Suprapubic skin (tissue), 4 donors: Measurements from ENCODE around the gene RNF138.

Source experiments
- EP300 ChIP-seq: sonication (generic); formaldehyde crosslinking; IDR thresholded peaks from one replicate; pipeline ENCODE4 v1.6.1; 2017; ENCODE audit warnings: antibody characterized with exemption
- POLR2A ChIP-seq, 2 donors: fragments of 450-650 bp; IDR thresholded peaks; one replicate each; pipeline ENCODE4 v1.6.1; 2017; ENCODE audit warnings: antibody characterized with exemption in 2 of 2, mild to moderate bottlenecking in 2 of 2, moderate library complexity in 2 of 2
- POLR2AphosphoS5 ChIP-seq, 3 donors: sonication (generic); formaldehyde crosslinking; IDR thresholded peaks; one replicate each; pipeline ENCODE4 v1.6.1; 2017; ENCODE audit warnings: antibody characterized with exemption in 3 of 3
- TF ChIP-seq, protein P1 (sequence below), 2 donors: fragments of 200-600 bp in 1 of 2; fragments of 450-650 bp in 1 of 2; sonication (generic) in 1 of 2; IDR thresholded peaks; one replicate each; pipeline ENCODE4 v1.5.1; 2016 to 2019; ENCODE audit warnings: antibody characterized with exemption in 2 of 2, mild to moderate bottlenecking in 1 of 2, moderate library complexity in 1 of 2

DNA sequence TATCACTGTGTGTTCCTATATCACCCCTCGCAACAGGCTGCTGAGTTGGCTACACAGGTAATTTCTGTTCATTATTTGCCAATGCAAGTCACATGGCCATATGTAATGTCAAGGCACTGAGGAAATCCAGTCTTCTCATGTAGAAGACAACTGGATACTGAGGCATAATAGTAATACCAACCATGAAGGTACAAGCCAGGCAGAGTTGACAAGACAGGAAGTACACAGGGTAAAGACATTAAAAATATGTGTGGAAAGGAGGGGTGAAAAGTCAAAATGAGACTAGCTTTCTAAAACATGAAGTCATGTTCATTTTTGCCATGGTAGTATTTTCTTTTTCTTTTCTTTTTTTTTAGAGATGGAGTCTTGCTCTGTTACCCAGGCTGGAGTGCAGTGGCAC is 17.5 kb upstream of the RNF138 start:
- TF ChIP-seq, protein P1, sequence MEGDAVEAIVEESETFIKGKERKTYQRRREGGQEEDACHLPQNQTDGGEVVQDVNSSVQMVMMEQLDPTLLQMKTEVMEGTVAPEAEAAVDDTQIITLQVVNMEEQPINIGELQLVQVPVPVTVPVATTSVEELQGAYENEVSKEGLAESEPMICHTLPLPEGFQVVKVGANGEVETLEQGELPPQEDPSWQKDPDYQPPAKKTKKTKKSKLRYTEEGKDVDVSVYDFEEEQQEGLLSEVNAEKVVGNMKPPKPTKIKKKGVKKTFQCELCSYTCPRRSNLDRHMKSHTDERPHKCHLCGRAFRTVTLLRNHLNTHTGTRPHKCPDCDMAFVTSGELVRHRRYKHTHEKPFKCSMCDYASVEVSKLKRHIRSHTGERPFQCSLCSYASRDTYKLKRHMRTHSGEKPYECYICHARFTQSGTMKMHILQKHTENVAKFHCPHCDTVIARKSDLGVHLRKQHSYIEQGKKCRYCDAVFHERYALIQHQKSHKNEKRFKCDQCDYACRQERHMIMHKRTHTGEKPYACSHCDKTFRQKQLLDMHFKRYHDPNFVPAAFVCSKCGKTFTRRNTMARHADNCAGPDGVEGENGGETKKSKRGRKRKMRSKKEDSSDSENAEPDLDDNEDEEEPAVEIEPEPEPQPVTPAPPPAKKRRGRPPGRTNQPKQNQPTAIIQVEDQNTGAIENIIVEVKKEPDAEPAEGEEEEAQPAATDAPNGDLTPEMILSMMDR (IDR thresholded peaks at IDR 0.05), result no peak
- TF ChIP-seq POLR2A (IDR thresholded peaks at IDR 0.05) (no peak), POLR2AphosphoS5 (IDR thresholded peaks at IDR 0.05) (no peak), EP300 (no peak)
